GM12878 (cell line): ENCODE measurements around the gene FANCI. TPM values are rescaled to one million over a fixed set of nuclear protein-coding genes. Genes with fewer than 3 reads are reported as not detected.

Source experiments
- ATAC-seq: fragments of 200-7000 bp; cut with Tn5 transposase; 3 replicates; pipeline ENCODE4 v1.9.1; 2020; ENCODE audit warnings: mild to moderate bottlenecking, moderate library complexity
- BruUV-seq: library from RNA; stranded (reverse); fragments of 400-500 nt; replicated peaks from 2 replicates; lab custom pipeline; 2021; lab: Mats Ljungman, UMichigan
- CTCF ChIA-PET: fragments of 300-600 bp; sonication (Branson Sonifier 250); formaldehyde crosslinking; extraction: SDS; loops from one replicate; lab custom pipeline; 2021; ENCODE audit warnings: inconsistent platforms; lab: Yijun Ruan, JAX
- POLR2A ChIA-PET: fragments of 350-600 bp; formaldehyde crosslinking; extraction: SDS; loops from one replicate; lab custom pipeline; 2021; ENCODE audit warnings: inconsistent platforms; lab: Charles Lee
- RAD21 ChIA-PET: fragments of 300-600 bp; sonication (Branson Sonifier 250); formaldehyde crosslinking; loops from one replicate; lab custom pipeline; 2023; ENCODE audit warnings: antibody characterized with exemption; ENCODE audit not compliant: unreplicated experiment; lab: Charles Lee
- SMC1A ChIA-PET: fragments of 300-600 bp; sonication (Branson Sonifier 250); formaldehyde crosslinking; loops from one replicate; lab custom pipeline; 2023; ENCODE audit not compliant: unreplicated experiment, uncharacterized antibody; lab: Charles Lee
- DNase-seq: peaks from one replicate; pipeline ENCODE4 v3.0.0-alpha.2; 2011; ENCODE audit warnings: low read depth, low spot score
- FAIRE-seq: peaks from 3 replicates; lab custom pipeline; 2011; peaks lifted over from hg19 to GRCh38; lab: Jason Lieb, UNC
- H2AFZ ChIP-seq: 2 replicates; pipeline ENCODE4 v1.6.0; 2011; ENCODE audit warnings: low read depth, low read length, control low read depth; ENCODE audit not compliant: control insufficient read depth
- H3K27ac ChIP-seq: 2 replicates; pipeline ENCODE4 v1.5.1; 2011; ENCODE audit warnings: control low read depth; ENCODE audit not compliant: control insufficient read depth, insufficient read depth
- H3K27me3 ChIP-seq, 2 experiments: replicated peaks in 1 of 2; 2 replicates each; pipeline versions ENCODE4 v1.6.0 to v1.6.1; 2011; ENCODE audit warnings: low read length in 1 of 2; ENCODE audit not compliant: control insufficient read depth in 2 of 2, insufficient read depth in 2 of 2
- H3K36me3 ChIP-seq, 2 experiments: 2 replicates each; pipeline ENCODE4 v1.5.1; 2011; ENCODE audit warnings: low read length in 1 of 2; ENCODE audit not compliant: control insufficient read depth in 2 of 2, insufficient read depth in 2 of 2
- H3K4me1 ChIP-seq: 2 replicates; pipeline ENCODE4 v1.6.1; 2011; ENCODE audit warnings: mild to moderate bottlenecking, low read length, moderate library complexity, mixed read lengths; ENCODE audit not compliant: control insufficient read depth, insufficient read depth
- H3K4me2 ChIP-seq: 2 replicates; pipeline ENCODE4 v1.6.0; 2011; ENCODE audit warnings: control low read depth; ENCODE audit not compliant: control insufficient read depth, insufficient read depth
- H3K4me3 ChIP-seq: fragments of 200-600 bp; sonication (generic); 2 replicates; pipeline ENCODE4 v1.5.1; 2016
- H3K79me2 ChIP-seq: 2 replicates; pipeline ENCODE4 v1.6.0; 2011; ENCODE audit warnings: low read length; ENCODE audit not compliant: control insufficient read depth, insufficient read depth
- H3K9ac ChIP-seq: 2 replicates; pipeline ENCODE4 v1.8.0; 2011; ENCODE audit warnings: low read length, control low read depth, mixed read lengths; ENCODE audit not compliant: control insufficient read depth, insufficient read depth
- H3K9me3 ChIP-seq: replicated peaks from 3 replicates; pipeline ENCODE4 v1.5.1; 2011; ENCODE audit warnings: mild to moderate bottlenecking, low read length; ENCODE audit not compliant: control insufficient read depth, insufficient read depth
- H4K20me1 ChIP-seq: 2 replicates; pipeline ENCODE4 v1.6.0; 2011; ENCODE audit not compliant: control insufficient read depth, insufficient read depth
- BCL11A ChIP-seq: IDR thresholded peaks from 2 replicates; pipeline ENCODE4 v1.6.1; 2011; ENCODE audit warnings: low read depth, low read length
- BHLHE40 ChIP-seq, 2 experiments: fragments of 450-650 bp in 1 of 2; IDR thresholded peaks; 2 replicates each; pipeline ENCODE4 v1.6.1; 2011 to 2017; ENCODE audit warnings: low read depth in 2 of 2, borderline replicate concordance in 1 of 2, improper control_type of control experiment in 1 of 2, low read length in 1 of 2, mild to moderate bottlenecking in 1 of 2
- CBX5 ChIP-seq: sonication (generic); IDR thresholded peaks from 2 replicates; pipeline ENCODE4 v1.6.1; 2016; ENCODE audit warnings: low read depth, moderate library complexity, mild to moderate bottlenecking, inconsistent platforms
- CEBPZ ChIP-seq: fragments of 150-350 bp; IDR thresholded peaks from 2 replicates; pipeline ENCODE4 v1.6.1; 2016; ENCODE audit warnings: low read depth, low read length
- DPF2 ChIP-seq: fragments of 450-650 bp; IDR thresholded peaks from 2 replicates; pipeline ENCODE4 v1.6.1; 2017; ENCODE audit warnings: mild to moderate bottlenecking
- ELK1 ChIP-seq: IDR thresholded peaks from 2 replicates; pipeline ENCODE4 v1.6.1; 2012; ENCODE audit warnings: low read depth, low read length, improper control_type of control experiment
- MYB ChIP-seq: fragments of 150-350 bp; IDR thresholded peaks from 2 replicates; pipeline ENCODE4 v1.6.1; 2014; ENCODE audit warnings: mild to moderate bottlenecking, low read depth, low read length, borderline replicate concordance
- RAD51 ChIP-seq: fragments of 450-650 bp; IDR thresholded peaks from 2 replicates; pipeline ENCODE4 v1.6.1; 2016; ENCODE audit warnings: moderate library complexity, mild to moderate bottlenecking, inconsistent platforms
- RCOR1 ChIP-seq: conservative IDR thresholded peaks from 2 replicates; pipeline ENCODE4 v1.6.1; 2012; ENCODE audit warnings: low read depth, low read length, improper control_type of control experiment
- SIX5 ChIP-seq: IDR thresholded peaks from 2 replicates; pipeline ENCODE4 v1.6.1; 2011; ENCODE audit warnings: mild to moderate bottlenecking, low read depth, low read length, moderate library complexity; ENCODE audit not compliant: severe bottlenecking
- SUPT20H ChIP-seq: IDR thresholded peaks from 2 replicates; pipeline ENCODE4 v1.6.1; 2011; ENCODE audit warnings: low read depth, mild to moderate bottlenecking, low read length, moderate library complexity, borderline replicate concordance; ENCODE audit not compliant: control insufficient read depth
- USF1 ChIP-seq: IDR thresholded peaks from 2 replicates; pipeline ENCODE4 v1.6.1; 2011; ENCODE audit warnings: borderline replicate concordance, low read depth, mild to moderate bottlenecking, moderate library complexity, mixed read lengths, low read length; ENCODE audit not compliant: insufficient read depth; ENCODE audit errors: extremely low read length
- WGBS: methylation state at CpG from one replicate; pipeline ENCODE4 v1.1.6; 2016; ENCODE audit warnings: low lambda C conversion rate; ENCODE audit not compliant: insufficient replicate concordance, insufficient coverage; ENCODE audit errors: missing lambda C conversion rate; 5-methylcytosine and 5-hydroxymethylcytosine counted together
- in situ Hi-C: fragments of 300-500 bp; cut with MboI; formaldehyde crosslinking; loops from 9 replicates; pipeline ENCODE4 v1.14.3; 2018; ENCODE audit warnings: mixed read lengths
- intact Hi-C: fragments of 100-400 bp; cut with micrococcal nuclease; formaldehyde crosslinking; loops from one replicate; pipeline ENCODE4 v1.14.2; 2022; ENCODE audit not compliant: unreplicated experiment
- polyA plus RNA-seq, 11 experiments: library from polyadenylated mRNA; depleted of rRNA in 4 of 11; unstranded in 6 of 11; stranded (reverse) in 5 of 11; fragments of >200 nt; fragmentation: Nextera tagmentation in 4 of 11; fragmentation: Illumina TruSeq in 1 of 11; extraction: Ambion mirVana in 4 of 11; extraction: Trizol in 1 of 11; gene quantifications; 1 replicate in 1 of 11; 2 replicates in 10 of 11; pipeline versions ENCODE4 v1.2.1 to v1.2.3, GENCODE V29; 2011 to 2016; ENCODE audit warnings: inconsistent platforms in 2 of 11, missing spikeins in 2 of 11, low read depth in 1 of 11
- total RNA-seq, 4 experiments: library from RNA; depleted of rRNA in 3 of 4; stranded (reverse); fragments of >200 nt in 3 of 4; fragmentation: Illumina TruSeq in 1 of 4; extraction: Trizol in 1 of 4; gene quantifications; 2 replicates each; pipeline versions ENCODE4 v1.2.1 to v1.2.3, GENCODE V29; 2013 to 2021
- TF ChIP-seq, protein P1 (sequence below), 3 experiments: IDR thresholded peaks in 2 of 3; conservative IDR thresholded peaks in 1 of 3; 2 replicates each; pipeline ENCODE4 v1.5.1; 2011; ENCODE audit warnings: low read depth in 3 of 3, low read length in 3 of 3, mild to moderate bottlenecking in 3 of 3, control low read depth in 2 of 3, moderate library complexity in 2 of 3, inconsistent platforms in 1 of 3, mixed read lengths in 1 of 3; ENCODE audit not compliant: control insufficient read depth in 2 of 3, insufficient read depth in 1 of 3; ENCODE audit errors: extremely low read depth in 1 of 3

Gene FANCI
- total and polyA plus RNA-seq, 10 of the 15 experiments (the other 5 are each of a cell fraction or from before 2014, with no cell fraction given), result 38.1 to 129 (median 82.4) TPM

DNA sequence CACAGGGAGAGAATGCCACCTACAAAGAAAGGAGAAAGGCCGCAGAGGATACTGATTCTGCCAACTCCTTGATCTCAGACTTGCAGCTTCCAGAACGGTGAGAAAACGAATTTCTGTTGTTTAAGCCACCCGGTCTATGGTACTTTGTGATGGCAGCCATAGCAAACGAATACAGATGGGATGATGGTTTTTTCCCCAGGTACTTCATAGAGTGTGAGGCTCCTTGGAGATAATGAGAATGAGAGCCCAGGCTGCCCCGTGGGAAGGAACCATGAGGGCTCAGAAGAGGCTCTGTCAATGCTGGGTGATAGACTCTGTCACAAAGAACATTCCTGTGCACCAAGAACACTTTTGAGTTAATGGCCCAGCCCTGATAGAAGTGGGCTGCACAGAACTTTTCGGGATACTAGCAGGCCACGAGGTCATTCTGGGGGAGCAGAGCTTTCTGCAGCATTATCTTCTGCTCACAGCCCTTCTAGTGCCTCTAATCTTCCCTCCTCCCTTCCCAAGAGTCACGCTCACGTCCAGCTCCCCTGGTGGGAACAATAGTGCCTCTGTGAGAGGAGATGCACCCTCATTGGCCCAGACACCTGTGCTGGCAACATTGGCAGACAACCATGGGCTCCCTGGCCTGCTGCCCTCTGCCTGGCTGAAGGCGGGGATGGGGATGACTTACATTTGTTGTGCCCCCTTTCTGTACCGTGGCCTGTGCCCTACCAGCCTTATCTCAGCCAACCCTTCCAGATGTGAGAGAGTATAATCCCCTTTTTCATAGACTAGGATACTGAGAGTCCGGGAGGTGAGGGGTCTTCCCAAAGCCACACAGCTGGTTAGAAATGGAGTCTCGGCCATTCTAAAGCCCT is 17.2 kb upstream of the FANCI start (continued):
- TF ChIP-seq SUPT20H, result no peak
- TF ChIP-seq, all 136 proteins: peak for 0

DNA sequence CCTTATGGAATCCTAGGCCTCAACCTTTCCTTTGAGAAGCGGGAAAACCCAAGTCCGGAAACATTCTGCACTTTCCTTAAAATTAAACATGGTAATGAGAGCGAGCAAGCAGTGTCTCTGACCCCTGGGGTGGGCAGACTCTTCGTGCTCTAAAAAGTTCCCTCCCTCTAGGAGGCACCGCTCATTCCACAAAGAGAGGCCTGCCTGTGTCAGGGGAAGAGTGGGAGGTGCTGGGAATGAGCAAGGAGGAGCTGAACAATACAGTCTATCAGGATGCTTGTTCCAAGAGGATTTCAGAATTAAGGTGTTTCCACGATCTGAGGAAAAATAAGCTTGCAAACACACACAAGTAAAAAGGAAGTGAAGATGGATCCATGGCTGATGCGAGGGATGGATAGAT is 16.4 kb upstream of the FANCI start:
- in situ Hi-C loops (no loop called here), intact Hi-C loops (no loop called here)
- ChIA-PET CTCF (no interaction called here), SMC1A (interaction anchor here (1.0 kb wide), 1 partner anchor 17 kb away, joined by 3 read pairs; no protein-coding TSS in a partner anchor), RAD21 (no interaction called here), POLR2A (no interaction called here)
- no peaks in the 10 kb centered on the region for H3K27me3 ChIP-seq
- DNase-seq (no peak), ATAC-seq (no peak), FAIRE-seq (no peak)
- no TSS peak for BruUV-seq
- no peaks in the 10 kb centered on the region for H4K20me1 ChIP-seq
- no peak overlapping the region for H2AFZ ChIP-seq
- H3K4me2 ChIP-seq, result no peak overlapping the region
- H3K36me3 ChIP-seq, result no peaks in the 10 kb centered on the region
- no peaks in the 10 kb centered on the region for H3K79me2 ChIP-seq
- H3K27ac ChIP-seq, result no peak overlapping the region
- no peak overlapping the region for H3K9ac ChIP-seq
- no peaks in the 10 kb centered on the region for H3K4me1 ChIP-seq
- no peak overlapping the region for H3K4me3 ChIP-seq
- no peaks in the 10 kb centered on the region for H3K9me3 ChIP-seq
- WGBS, result 52% methylated on average over 7 of the region's 7 CpGs
- TF ChIP-seq SIX5 (no peak), MYB (no peak), BHLHE40 (IDR thresholded peaks at IDR 0.05; ENCODE audit: borderline replicate concordance in 1 of 2, low read depth in 2 of 2, low read length in 1 of 2) (no peak), RAD51 (no peak), BCL11A (no peak), RCOR1 (no peak), DPF2 (no peak), ELK1 (no peak), USF1 (no peak), CEBPZ (no peak), CBX5 (no peak)
- TF ChIP-seq, protein P1, sequence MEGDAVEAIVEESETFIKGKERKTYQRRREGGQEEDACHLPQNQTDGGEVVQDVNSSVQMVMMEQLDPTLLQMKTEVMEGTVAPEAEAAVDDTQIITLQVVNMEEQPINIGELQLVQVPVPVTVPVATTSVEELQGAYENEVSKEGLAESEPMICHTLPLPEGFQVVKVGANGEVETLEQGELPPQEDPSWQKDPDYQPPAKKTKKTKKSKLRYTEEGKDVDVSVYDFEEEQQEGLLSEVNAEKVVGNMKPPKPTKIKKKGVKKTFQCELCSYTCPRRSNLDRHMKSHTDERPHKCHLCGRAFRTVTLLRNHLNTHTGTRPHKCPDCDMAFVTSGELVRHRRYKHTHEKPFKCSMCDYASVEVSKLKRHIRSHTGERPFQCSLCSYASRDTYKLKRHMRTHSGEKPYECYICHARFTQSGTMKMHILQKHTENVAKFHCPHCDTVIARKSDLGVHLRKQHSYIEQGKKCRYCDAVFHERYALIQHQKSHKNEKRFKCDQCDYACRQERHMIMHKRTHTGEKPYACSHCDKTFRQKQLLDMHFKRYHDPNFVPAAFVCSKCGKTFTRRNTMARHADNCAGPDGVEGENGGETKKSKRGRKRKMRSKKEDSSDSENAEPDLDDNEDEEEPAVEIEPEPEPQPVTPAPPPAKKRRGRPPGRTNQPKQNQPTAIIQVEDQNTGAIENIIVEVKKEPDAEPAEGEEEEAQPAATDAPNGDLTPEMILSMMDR (IDR thresholded peaks at IDR 0.05 in 2 of 3, conservative IDR thresholded peaks at IDR 0.05 in 1 of 3; ENCODE audit: control insufficient read depth in 2 of 3, extremely low read depth in 1 of 3, insufficient read depth in 1 of 3, low read depth in 3 of 3, low read length in 3 of 3), result no peak
